NCI-H510A (cell line): ENCODE data around the gene CBL.
"Not testable (repeated sequence)": the region's sequence is repeated elsewhere in the genome, so short reads cannot be mapped to it uniquely, and the experiment has no call there.

ENCODE experiments used
- DNase-seq: peaks from one replicate; lab custom pipeline; 2025; lab: John Stamatoyannopoulos, UW

Gene CBL

DNA sequence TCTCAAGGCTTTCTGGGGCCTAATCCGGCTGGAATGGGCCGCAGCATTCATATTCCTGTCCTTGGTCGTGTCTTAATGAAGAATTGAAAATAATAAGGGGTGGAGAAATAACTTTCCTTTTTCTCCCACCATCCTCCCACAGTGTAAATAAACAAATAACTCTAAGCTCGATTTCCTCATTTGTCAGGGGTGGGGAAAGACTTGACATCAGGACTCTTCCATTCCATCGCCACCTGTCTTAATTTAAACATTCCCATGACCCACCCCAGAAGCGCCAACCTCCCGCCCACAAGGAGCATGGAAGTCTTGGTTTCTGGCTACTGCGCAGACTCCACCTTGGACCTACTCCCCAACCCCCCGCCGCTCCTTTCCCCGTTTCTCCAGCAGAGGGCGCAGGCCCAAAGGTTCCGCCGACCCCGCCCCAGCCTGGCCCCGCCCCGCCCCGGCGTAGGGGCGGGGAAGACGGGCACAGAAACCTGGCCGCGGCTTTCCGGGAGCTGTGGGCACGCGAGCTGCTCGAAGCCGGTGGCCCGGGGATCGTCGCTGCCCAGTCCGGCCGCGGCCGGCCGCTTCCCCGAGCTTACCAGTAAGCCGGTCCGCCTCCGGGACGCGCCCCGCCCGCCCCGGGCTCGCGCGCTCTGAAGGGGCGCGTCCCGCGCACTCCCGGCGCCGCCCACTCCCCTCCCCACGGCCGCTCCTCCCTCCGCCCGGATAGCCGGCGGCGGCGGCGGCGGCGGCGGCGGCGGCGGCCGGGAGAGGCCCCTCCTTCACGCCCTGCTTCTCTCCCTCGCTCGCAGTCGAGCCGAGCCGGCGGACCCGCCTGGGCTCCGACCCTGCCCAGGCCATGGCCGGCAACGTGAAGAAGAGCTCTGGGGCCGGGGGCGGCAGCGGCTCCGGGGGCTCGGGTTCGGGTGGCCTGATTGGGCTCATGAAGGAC, at the start of gene CBL:
TSS of gene CBL (plus strand) at position 766 of the 937 bp plus-strand sequence. CDS start at position 845, 79 bp downstream.
- DNase-seq = peak; percentile 73

DNA sequence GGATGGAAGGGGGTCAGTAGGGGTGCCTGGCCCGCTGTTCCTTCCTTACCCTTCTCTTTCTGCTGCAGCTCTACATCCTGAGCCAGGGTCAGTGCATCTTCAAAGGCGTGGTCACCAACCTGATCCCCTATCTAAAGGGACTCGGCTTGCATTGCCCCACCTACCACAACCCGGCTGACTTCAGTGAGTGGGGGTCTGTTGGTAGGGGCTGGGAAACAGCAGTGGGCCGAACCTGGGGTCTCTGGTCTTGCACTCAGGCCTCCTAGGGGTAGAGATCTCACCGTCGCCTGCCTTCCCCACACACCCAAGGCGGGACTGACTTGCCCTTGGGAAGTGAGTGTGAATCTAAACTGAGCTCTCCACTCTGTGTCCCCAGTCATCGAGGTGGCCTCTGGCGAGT, 49.6 kb upstream of the CBL start:
- no peak for DNase-seq

DNA sequence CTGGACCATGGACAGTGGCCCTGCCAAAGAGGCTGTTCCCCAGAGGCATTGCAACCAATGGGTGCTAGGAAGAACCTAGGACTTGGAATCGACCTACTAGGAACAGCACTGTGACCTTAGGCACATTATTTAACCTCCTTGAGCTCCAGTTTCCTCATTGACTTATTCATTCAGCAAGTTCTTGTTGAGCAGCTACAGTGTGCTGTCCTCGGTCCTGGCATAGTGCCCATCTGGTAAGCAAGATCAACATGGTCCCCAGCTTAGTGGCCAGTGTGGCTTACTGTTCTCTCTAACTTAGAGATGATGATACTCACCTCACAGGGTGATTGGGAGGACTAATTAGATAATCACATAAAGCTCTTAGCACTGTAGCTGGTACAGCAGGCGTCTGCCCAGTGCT, 49.1 kb upstream of the CBL start:
- DNase-seq = no peak

DNA sequence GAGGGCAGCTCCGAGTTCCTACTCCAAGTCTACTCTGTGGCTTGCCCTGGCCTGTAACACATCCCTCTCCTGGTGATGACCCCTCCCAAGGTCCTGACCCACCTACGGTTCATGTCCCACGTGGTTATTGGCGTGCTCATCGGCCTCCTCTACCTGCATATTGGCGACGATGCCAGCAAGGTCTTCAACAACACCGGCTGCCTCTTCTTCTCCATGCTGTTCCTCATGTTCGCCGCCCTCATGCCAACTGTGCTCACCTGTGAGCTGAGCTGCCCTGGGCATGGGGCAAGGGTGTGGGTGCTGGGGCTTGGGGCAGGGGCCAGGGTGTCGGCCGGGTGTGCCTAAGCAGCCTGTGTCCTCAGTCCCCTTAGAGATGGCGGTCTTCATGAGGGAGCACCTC, 47.7 kb upstream of the CBL start:
- no peak for DNase-seq

DNA sequence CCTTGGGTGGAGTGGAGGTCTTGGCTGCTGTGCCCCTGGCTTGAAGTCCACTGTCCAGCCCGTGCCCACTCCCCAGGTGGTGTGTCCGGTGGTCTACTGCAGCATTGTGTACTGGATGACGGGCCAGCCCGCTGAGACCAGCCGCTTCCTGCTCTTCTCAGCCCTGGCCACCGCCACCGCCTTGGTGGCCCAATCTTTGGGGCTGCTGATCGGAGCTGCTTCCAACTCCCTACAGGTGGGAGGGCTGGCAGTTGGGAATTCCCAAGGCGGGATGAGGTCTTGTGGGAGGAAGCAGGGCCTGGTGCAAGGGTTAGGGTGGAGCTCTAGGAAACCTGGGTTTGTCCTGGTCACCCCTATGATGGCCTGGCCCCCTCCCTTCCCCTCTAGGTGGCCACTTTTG, 46.0 kb upstream of the CBL start:
- DNase-seq = no peak

DNA sequence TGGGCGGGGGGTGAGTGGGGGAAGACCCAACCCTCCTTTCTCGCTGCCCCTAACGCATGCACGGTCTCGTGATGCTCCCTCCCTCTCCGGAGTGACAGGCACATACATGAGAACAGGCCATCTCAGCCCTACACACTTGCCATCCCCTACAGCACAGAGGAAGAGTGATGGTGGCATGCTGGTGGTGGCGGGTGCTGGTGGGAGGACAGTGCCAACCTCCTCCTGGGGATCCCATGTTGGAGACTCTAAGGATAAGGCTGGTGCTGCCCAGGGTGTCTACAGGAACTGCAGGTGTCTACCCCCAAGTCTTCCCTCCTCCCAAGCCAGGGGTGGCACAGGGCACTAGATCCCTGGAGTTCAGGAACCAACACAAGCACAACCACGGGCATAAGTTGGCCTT, 44.3 kb upstream of the CBL start:
- DNase-seq = no peak

DNA sequence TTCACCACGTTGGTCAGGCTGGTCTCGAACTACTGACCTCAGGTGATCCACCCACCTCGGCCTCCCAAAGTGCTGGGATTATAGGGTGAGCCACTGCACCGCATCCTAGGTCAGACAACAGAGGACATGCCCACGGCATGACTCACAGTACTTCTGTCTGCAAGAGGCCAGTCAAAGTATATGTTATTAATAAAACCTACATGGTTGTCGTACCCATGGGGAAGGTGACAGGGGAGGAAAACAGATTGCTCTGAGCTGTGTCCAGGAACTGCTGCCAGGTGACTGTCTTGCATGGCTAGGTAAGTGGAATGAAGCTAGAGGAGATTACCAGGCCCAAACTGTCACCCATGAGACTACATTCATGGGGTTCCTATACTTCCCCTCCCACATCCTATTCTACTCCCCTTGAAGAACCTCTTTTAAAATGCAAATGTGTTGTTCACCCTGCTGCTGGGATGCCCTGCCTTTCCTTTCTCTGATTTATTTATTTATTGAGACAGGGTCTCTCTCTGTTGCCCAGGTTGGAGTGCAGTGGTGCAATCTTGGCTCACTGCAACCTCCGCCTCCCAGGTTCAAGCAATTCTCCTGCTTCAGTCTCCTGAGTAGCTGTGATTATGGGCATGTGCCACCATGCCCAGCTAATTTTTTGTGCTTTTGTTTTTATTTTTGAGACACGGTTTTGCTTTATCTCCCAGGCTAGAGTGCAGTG, 39.6 kb upstream of the CBL start:
- DNase-seq = no peak

DNA sequence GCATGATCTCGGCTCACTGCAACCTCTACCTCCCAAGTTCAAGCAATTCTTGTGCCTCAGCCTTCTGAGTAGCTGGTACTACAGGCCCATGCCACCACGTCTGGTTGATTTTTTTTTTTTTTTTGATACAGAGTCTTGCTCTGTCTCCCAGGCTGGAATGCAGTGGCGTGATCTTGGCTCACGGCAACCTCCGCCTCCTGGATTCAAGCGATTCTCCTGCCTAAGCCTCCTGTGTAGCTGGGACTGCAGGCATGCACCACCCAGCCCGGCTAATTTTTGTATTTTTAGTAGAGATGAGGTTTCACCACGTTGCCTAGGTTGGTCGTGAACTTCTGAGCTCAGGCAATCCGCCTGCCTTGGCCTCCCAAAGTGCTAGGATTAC, 39.1 kb upstream of the CBL start:
- DNase-seq = not testable (repeated sequence)

DNA sequence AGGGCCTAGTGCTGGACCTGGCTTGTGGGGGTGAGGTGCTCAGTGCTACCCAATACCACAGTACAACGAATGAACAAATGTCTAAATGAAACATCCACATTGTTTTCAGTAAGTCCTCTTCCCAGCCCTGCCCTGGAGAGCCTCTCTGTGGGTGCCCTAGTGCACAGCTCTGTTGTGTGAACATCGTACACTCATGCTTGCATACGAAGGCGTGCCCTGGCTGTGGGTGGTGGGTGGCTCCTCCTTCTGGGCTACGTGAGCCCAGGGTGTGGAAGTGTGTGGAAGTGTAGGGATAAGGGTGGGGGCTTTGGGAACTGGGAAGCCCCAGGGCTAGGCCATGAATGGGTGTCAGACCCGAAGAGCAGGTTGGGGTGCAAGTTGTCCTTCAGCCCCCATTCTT, 38.2 kb upstream of the CBL start:
- no peak for DNase-seq

DNA sequence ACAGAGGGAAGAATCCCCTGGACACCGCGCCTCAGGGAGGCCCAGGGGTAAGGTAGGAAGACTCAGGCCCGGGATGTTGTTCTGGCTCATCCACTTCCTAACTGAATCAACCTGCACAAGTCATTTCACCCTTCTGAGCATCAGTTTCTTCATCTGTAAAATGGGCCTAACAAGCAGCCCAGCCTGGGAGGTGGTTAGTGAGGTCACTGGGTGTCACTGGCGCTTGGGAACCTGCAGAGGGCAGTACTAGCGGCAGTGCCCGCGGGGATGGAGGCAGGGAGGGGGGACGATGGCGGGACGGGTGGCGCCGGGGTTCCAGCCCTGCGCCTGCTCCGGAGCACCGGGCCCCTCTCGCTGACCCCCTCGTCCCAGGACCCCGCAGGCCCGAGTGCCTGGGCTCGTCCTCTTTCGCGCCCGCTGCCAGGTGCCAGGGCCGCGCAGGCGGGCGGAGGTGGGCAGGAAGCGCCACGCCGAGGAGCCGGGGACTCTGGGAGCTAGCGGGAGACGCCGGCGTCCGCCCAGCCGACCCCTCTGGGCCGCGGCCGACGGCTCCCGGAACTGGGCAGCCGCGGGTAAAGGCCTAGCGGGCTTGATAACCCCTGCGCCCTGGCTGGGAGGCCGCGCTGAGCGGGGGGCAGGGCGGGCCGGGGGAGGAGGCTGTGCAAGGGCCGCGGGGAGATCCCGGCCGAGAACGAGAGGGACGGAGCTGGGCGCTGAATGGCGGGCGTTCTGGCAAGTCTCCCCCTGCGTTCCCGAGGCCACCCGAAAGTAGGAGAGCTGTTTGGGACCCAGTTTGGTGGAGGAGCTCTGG, 37.5 kb upstream of the CBL start, which contains the start of gene NLRX1:
TSS of gene NLRX1 (plus strand) at position 255 of the 811 bp plus-strand sequence. CDS start 2,679 bp downstream, outside the sequence.
- peak; percentile 58 for DNase-seq

DNA sequence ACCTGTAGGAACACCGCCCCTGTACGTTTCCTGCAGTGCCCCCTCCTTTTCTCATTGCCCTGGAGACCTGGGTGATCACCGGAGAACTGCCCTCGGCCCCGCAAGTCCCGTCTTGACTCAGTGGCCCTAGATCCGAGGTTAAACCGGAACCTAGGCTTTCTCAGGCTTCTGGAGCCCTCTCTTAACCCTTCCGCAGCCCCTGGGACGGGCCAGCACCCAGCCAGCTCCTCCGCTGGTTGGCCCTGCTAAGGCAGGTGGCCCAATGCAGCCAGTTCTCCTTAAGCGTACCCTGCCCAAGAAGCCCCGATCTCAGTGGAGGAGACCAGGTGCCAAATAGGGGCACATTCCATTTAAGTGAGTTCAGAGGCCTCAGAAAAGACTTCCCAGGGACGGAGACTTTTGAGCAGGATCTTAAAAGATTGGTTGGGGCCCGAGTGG, 36.8 kb upstream of the CBL start:
- DNase-seq = no peak

DNA sequence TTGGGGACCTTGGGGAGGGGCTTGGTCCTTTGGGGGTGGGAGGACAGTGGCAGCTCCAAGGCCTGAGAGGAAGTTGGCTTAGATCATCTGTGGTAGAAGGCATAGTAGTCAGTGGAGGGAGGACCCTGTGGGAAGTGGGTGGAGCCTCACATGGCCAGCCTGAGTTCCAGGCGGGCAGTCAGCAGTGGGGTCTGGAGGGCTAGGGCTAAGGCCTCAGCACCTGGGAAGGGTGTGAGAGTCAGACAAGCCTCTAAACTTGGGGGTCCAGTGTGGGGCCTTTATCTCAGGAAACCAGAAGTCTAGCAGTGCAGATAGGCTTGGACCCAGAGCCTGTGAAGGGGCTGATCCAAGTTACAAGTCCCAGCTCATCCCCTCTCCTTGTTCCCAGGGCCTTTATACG, 33.6 kb upstream of the CBL start:
- no peak for DNase-seq

DNA sequence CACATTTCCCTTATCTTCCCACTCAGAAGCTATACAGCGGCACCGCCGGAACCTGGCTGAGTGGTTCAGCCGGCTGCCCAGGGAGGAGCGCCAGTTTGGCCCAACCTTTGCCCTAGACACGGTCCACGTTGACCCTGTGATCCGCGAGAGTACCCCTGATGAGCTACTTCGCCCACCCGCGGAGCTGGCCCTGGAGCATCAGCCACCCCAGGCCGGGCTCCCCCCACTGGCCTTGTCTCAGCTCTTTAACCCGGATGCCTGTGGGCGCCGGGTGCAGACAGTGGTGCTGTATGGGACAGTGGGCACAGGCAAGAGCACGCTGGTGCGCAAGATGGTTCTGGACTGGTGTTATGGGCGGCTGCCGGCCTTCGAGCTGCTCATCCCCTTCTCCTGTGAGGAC, 32.7 kb upstream of the CBL start:
- DNase-seq = no peak

DNA sequence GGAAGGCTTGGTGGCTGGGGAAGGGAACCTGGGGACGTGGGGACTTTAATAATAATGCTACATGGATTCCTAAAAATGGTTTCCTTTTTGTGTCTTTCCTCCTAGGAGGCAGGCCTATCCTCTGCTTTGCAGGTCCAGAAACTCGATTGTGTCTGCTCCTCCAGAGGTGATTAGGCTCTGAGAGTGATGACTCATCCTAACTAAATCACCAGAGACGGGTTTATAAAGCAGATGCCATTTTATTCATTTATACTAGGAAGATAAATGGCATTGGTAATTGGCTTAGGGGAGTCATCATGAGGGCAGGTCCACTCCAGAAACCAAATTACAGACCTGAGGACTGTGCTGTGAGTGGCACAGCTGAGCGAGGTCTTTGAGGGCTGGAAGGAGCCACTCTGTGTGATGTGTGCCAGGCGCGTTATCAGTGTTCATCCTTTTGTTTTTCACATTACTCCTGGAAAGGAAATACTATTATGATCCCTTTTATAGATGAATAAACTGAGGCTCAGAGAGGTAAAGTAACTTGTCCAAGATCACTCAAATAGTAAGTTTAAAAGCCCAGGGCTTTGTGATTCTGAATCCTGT, 30.6 kb upstream of the CBL start:
- no peak for DNase-seq

DNA sequence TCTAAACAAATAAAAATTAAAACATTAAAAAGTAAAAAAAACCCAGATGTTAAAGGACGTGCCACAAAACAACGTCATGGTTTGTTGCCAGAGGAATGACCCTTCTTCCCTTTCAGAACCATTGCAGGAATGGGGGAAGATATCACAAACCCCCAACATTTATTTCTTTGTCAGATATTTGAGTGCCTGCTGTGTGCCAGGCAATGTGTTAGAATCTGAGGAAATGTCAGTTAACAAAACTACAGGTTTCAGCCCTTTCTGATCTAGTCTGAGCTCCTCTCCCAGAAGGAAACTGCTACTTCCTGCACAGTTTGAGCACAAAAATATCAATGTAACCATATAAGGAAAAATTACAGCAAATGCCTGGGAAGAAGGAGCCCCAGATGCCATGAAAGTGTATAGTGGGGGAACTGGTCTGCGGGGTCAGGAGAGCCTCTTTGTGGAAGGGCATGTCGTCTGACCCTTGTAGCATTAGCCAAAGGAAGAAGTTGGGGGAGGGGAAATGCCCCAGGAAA, 27.9 kb upstream of the CBL start:
- no peak for DNase-seq

DNA sequence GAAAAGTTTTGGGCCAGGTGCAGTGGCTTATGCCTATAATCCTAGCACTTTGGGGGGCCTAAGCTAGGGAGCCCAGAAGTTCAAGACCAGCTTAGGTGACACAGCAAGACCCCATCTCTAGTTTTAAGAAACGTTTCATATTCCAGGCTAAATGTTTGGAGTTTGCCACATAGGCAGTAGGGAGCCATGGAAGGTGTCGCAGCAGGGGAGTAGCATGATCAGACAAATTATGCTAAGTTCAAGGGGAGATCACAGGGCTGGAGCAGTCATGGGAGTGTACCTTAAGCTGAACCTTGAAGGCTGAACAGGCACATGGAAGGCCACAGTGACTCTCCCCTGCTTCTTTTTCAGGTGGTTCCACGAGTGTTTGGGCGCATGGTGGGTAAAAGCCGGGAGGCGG, 26.8 kb upstream of the CBL start:
- DNase-seq = no peak

DNA sequence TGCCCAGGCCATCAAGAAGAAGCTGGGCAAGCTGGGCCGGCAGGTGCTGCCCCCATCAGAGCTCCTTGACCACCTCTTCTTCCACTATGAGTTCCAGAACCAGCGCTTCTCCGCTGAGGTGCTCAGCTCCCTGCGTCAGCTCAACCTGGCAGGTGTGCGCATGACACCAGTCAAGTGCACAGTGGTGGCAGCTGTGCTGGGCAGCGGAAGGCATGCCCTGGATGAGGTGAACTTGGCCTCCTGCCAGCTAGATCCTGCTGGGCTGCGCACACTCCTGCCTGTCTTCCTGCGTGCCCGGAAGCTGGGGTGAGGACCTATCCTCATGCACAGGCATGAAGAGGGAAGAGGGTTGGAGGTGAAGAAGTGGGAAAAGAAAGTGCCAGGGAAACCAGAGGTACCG, 26.2 kb upstream of the CBL start:
- DNase-seq = peak; percentile 97

DNA sequence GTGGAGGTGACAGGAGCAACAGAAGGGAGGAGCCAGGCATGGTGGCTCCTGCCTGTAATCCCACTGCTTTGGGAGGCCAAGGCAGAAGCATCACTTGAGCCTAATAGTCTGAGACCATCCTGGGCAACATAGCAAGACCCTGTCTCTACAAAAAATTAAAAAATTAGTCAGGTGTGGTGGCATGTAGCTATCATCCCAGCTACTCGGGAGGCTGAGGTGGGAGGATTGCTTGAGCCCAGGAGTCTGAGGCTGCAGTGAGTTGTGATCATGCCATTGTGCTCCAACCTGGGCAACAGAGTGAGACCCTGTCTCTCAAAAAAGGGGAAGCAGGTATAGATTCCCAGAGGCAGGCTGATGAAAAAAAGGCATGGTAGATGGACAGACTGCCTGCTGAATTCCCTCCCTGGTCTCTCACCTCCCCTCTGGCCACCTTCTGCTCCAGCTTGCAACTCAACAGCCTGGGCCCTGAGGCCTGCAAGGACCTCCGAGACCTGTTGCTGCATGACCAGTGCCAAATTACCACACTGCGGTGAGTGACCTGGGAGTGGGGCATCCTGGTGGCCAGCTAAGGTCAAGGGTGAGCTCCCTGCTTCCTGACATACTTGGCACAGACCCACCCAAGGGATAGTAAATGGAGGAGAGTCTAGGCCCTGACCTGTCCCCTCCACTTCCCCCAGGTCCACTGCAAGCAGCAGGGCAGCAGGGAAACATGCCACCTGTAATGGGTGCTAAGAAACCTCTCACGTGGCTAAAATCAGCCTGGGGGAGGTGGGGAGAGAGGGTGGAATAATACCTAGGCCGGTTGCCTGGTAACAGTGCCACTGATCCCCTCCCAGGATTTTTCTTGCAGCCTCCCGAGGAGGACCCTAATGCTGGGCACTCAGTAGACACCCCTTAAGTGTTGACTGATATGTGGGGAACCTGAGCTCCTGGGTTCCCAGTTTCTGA, 25.1 kb upstream of the CBL start:
- no peak for DNase-seq

DNA sequence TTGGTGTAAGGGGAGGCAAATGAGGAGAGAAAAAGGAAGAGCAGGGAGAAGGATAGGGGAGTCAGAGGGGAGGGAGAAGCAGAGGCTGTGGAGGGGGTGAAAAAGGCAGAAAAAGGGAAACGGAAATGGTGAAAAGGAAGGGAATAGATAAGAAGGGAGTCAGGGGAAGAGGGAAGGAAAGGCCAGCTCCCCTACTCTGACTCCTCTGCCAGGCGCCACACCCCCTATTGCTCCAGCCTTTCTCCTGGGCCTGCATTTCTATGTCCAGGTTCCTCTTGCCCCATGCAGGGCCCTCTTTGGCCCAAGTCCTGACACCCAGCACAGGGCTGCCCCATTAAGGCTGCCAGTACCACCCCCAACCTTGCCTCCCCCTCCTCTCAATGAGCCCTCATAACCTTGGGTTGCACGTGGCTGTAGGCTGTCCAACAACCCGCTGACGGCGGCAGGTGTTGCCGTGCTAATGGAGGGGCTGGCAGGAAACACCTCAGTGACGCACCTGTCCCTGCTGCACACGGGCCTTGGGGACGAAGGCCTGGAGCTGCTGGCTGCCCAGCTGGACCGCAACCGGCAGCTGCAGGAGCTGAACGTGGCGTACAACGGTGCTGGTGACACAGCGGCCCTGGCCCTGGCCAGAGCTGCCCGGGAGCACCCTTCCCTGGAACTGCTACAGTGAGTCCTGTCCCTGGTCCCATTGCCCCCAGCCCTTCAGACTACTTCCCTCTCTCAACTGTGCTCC, 24.3 kb upstream of the CBL start:
- peak; percentile 78 for DNase-seq

DNA sequence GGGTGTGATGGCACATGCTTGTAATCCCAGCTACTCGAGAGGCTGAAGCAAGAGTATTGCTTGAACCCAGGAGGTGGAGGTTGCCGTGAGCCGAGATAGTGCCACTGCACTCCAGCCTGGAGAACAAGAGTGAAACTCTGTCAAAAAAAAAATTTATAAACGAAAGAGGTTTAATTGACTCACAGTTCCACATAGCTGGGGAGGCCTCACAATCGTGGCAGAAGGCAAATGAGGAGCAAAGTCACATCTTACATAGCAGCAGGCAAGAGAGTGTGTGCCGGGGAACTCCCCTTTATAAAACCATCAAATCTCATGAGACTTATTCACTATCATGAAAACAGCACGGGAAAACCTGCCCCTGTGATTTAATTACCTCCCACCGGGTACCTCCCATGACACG, 21.7 kb upstream of the CBL start:
- not testable (repeated sequence) for DNase-seq
